GM12892 (cell line): ENCODE measurements around the gene PLA2G4F.

Experiments
- POLR2AphosphoS5 ChIP-seq: IDR thresholded peaks from 2 replicates; pipeline ENCODE4 v1.6.1; 2011; ENCODE audit warnings: low read depth, low read length, control low read depth
- TAF1 ChIP-seq: IDR thresholded peaks from 2 replicates; pipeline ENCODE4 v1.6.1; 2011; ENCODE audit warnings: low read depth, mild to moderate bottlenecking, control low read depth, low read length, borderline replicate concordance

DNA sequence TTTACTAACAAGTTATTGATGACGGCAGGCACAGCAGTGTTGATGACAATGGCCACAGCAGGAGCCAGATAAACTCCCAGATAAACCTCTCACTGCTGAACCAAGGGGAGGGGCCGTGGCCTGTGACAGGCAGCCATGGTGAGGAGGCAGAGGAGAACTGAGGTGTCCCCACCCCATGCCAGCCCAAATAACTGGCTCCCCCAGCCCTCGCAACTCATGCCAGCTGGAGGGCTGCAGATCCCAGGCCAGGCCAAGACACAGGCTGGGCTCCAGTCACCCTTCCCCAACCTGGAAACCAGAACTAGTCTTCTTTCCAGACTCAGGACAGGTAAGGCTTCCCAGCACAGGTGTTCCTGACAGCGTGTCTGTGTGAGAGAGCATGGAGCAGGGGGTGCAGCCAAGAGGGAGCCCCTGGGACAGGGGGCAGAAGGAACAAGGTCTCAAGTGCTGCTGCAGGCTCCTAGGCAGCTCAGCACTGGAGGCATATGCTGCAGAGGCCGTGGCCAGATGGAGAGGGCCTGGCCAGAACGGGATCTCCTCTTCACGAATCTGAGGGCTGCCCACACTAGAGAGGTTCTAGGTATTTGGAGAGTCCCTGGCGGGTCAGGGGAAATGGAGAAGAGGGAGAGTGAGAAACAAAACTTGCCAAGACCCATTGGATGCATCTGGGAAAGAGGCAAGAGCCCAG, 15.9 kb downstream of the PLA2G4F start:
- TF ChIP-seq TAF1: no peak
- no peak for TF ChIP-seq POLR2AphosphoS5
